Measurements from ENCODE around the gene SSH2. TPM values are rescaled to one million over a fixed set of nuclear protein-coding genes. Genes with fewer than 3 reads are reported as not detected.

Gene SSH2
- polyA plus RNA-seq, 3 donors = 31.9 to 66.6 (median 54.0) TPM

GRCh38 chr17:29577385-29578211 lies 352.4 kb downstream of the SSH2 start:
- Histone ChIP-seq H3K27ac (ENCODE audit: low read depth in 1 of 2, low read length in 2 of 2) (no peak overlapping the region), H3K4me2 (replicated peaks; ENCODE audit: extremely low read depth, low read length, poor library complexity, severe bottlenecking) (no peak overlapping the region)
- 90% methylated on average over 12 of the region's 22 CpGs for WGBS (ENCODE audit: insufficient coverage)

GRCh38 chr17:29577001-29577370 lies 353.0 kb downstream of the SSH2 start:
- Histone ChIP-seq H3K36me3 (replicated peaks in 1 of 2; ENCODE audit: control insufficient read depth in 1 of 2, insufficient read depth in 2 of 2, low read length in 2 of 2) (peaks cover 71 to 83% of the 10 kb centered on the region in 2 donors), H3K27me3 (ENCODE audit: control insufficient read depth in 2 of 2, insufficient read depth in 2 of 2, low read length in 2 of 2) (no peaks in the 10 kb centered on the region), H3K4me3 (replicated peaks in 1 of 3; ENCODE audit: low read depth in 2 of 3, low read length in 3 of 3) (no peak overlapping the region), H3K27ac (ENCODE audit: low read depth in 1 of 2, low read length in 2 of 2) (no peak overlapping the region), H3K9me3 (replicated peaks in 1 of 2; ENCODE audit: control insufficient read depth in 1 of 2, insufficient read depth in 1 of 2, low read length in 2 of 2) (no peaks in the 10 kb centered on the region), H2AFZ (ENCODE audit: insufficient read depth, low read depth, low read length, poor library complexity, severe bottlenecking) (no peak overlapping the region), H3K4me2 (replicated peaks; ENCODE audit: extremely low read depth, low read length, poor library complexity, severe bottlenecking) (no peak overlapping the region), H3K4me1 (ENCODE audit: control insufficient read depth in 1 of 2, insufficient read depth in 2 of 2, low read length in 2 of 2) (peaks cover 2 to 10% of the 10 kb centered on the region in 2 donors), H3K79me2 (ENCODE audit: insufficient read depth, low read length) (peaks cover 4% of the 10 kb centered on the region), H4K20me1 (ENCODE audit: insufficient read depth, low read length) (peaks cover 43% of the 10 kb centered on the region), H3K9ac (ENCODE audit: insufficient read depth, low read length, poor library complexity, severe bottlenecking) (no peak overlapping the region)
- TF ChIP-seq CTCF (IDR thresholded peaks at IDR 0.05) = no peak
- Mint-ChIP-seq H3K36me3 (peaks cover 56 to 86% of the 10 kb centered on the region in 2 donors), H3K4me3 (no peak overlapping the region), H3K9me3 (no peaks in the 10 kb centered on the region), H3K27me3 (ENCODE audit: low read depth in 3 of 3) (no peaks in the 10 kb centered on the region), H3K4me1 (peaks cover 5% of the 10 kb centered on the region), H3K27ac (peak overlapping the region in 1 of 7 donors; percentile 49)
- no peak for DNase-seq
- intact Hi-C loops (cut with micrococcal nuclease) = no loop called here
- WGBS (ENCODE audit: insufficient coverage) = 100% methylated on average over 8 of the region's 9 CpGs

More at GRCh38 chr17:29577385-29578211, 352.4 kb downstream of the SSH2 start:
- Mint-ChIP-seq H3K9me3 (no peaks in the 10 kb centered on the region), H3K4me3 (peak overlapping the region in 1 of 2 donors; percentile 31), H3K4me1 (peaks cover 5% of the 10 kb centered on the region), H3K36me3 (peaks cover 61 to 91% of the 10 kb centered on the region in 2 donors), H3K27me3 (ENCODE audit: low read depth in 3 of 3) (no peaks in the 10 kb centered on the region), H3K27ac (peak overlapping the region in 1 of 7 donors; percentile 30)
- no peak overlapping the region for H3K9ac ChIP-seq (ENCODE audit: insufficient read depth, low read length, poor library complexity, severe bottlenecking)
- peaks cover 44% of the 10 kb centered on the region for H4K20me1 ChIP-seq (ENCODE audit: insufficient read depth, low read length)
- no peak overlapping the region for H2AFZ ChIP-seq (ENCODE audit: insufficient read depth, low read depth, low read length, poor library complexity, severe bottlenecking)
- H3K36me3 ChIP-seq (replicated peaks in 1 of 2; ENCODE audit: control insufficient read depth in 1 of 2, insufficient read depth in 2 of 2, low read length in 2 of 2) = peaks cover 78 to 89% of the 10 kb centered on the region in 2 donors
- intact Hi-C loops (cut with micrococcal nuclease) = no loop called here
- no peaks in the 10 kb centered on the region for H3K9me3 ChIP-seq (replicated peaks in 1 of 2; ENCODE audit: control insufficient read depth in 1 of 2, insufficient read depth in 1 of 2, low read length in 2 of 2)
- H3K79me2 ChIP-seq (ENCODE audit: insufficient read depth, low read length) = peaks cover 4% of the 10 kb centered on the region
- peaks cover 2 to 4% of the 10 kb centered on the region in 2 donors for H3K4me1 ChIP-seq (ENCODE audit: control insufficient read depth in 1 of 2, insufficient read depth in 2 of 2, low read length in 2 of 2)
- no peak for DNase-seq
- TF ChIP-seq CTCF (IDR thresholded peaks at IDR 0.05) = no peak
- no peak overlapping the region for H3K4me3 ChIP-seq (replicated peaks in 1 of 3; ENCODE audit: low read depth in 2 of 3, low read length in 3 of 3)
- no peaks in the 10 kb centered on the region for H3K27me3 ChIP-seq (ENCODE audit: control insufficient read depth in 2 of 2, insufficient read depth in 2 of 2, low read length in 2 of 2)
